ENCODE data around the gene SP3. TPM values are rescaled to one million over a fixed set of nuclear protein-coding genes. Genes with fewer than 3 reads are reported as not detected.

The SP3 gene
- total and polyA plus RNA-seq, 4 donors = 14.5 to 183 (median 55.2) TPM

DNA sequence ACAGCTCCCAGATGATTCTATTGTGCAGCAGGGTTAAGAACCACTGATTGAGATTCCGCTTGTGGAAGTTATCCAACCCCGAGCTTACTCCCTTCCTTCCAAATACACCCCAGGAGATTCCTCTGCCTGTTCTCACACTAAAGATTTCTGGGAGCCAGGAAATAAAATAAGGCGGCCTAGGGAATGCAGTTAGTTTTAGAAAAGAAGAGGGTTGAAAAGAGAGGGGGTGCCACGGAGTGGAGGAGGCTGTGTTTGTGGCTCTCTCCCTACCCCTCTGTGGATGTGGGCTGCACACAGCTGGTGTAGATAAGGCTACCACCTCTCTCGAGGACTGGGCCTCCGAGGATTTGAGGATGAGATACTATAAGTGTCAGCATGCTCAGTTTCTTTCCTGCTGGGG, 25.1 kb upstream of the SP3 start:
- peak overlapping the region in 1 of 2 donors; percentile 15 for H3K9ac ChIP-seq (ENCODE audit: insufficient read depth in 1 of 2, low read length in 2 of 2)
- ATAC-seq (ENCODE audit: insufficient read depth, low FRiP score) (no peak), DNase-seq (peak; percentile 42 to 70 (median 57))
- H3K36me3 ChIP-seq (ENCODE audit: control insufficient read depth in 4 of 4, insufficient read depth in 4 of 4, low read length in 4 of 4) = no peaks in the 10 kb centered on the region
- 69 to 80% methylated on average over 6 of the region's 6 CpGs for WGBS, 2 donors
- no peak for TF ChIP-seq CTCF (IDR thresholded peaks at IDR 0.05; ENCODE audit: control extremely low read depth, extremely low read depth)
- no peaks in the 10 kb centered on the region for H3K9me3 ChIP-seq (ENCODE audit: control insufficient read depth in 4 of 4, insufficient read depth in 3 of 4, low read length in 3 of 4)
- H3K4me1 ChIP-seq (ENCODE audit: control insufficient read depth in 5 of 5, insufficient read depth in 5 of 5, low read length in 5 of 5) = peaks cover 7 to 74% (median 23%) of the 10 kb centered on the region in 5 donors
- no peaks in the 10 kb centered on the region for H3K27me3 ChIP-seq (ENCODE audit: control insufficient read depth in 3 of 3, insufficient read depth in 3 of 3, low read length in 2 of 3)
- peak overlapping the region; percentile 24 to 56 for H3K27ac ChIP-seq (ENCODE audit: low read depth in 1 of 2, low read length in 1 of 2)
- no peak overlapping the region for H3K4me3 ChIP-seq

DNA sequence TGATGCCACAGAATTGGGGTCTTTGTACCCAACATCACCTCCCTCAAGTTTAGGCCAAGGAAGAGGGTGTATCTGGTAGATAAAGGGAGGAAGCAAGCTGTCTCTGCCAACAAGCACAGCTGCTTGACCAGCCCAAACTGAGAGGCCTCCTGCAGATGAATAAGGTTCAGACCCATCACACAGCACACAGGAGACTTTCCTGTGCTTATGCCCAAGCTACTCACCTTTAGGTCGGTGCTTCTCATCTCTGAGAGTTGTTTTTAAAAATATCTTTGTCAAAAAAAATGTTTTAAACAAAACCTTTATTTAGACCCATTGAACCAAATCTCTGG, 24.7 kb upstream of the SP3 start:
- Histone ChIP-seq H3K4me1 (ENCODE audit: control insufficient read depth in 5 of 5, insufficient read depth in 5 of 5, low read length in 5 of 5) (peaks cover 7 to 78% (median 27%) of the 10 kb centered on the region in 5 donors), H3K9me3 (ENCODE audit: control insufficient read depth in 4 of 4, insufficient read depth in 3 of 4, low read length in 3 of 4) (no peaks in the 10 kb centered on the region), H3K27me3 (ENCODE audit: control insufficient read depth in 3 of 3, insufficient read depth in 3 of 3, low read length in 2 of 3) (no peaks in the 10 kb centered on the region), H3K4me3 (no peak overlapping the region), H3K9ac (ENCODE audit: insufficient read depth in 1 of 2, low read length in 2 of 2) (peak overlapping the region in 1 of 2 donors; percentile 15), H3K27ac (ENCODE audit: low read depth in 1 of 2, low read length in 1 of 2) (peak overlapping the region in 1 of 2 donors; percentile 52), H3K36me3 (ENCODE audit: control insufficient read depth in 4 of 4, insufficient read depth in 4 of 4, low read length in 4 of 4) (no peaks in the 10 kb centered on the region)
- 50 to 85% methylated on average over 1 of the region's 1 CpG for WGBS, 2 donors
- DNase-seq (no peak), ATAC-seq (ENCODE audit: insufficient read depth, low FRiP score) (no peak)
- TF ChIP-seq CTCF (IDR thresholded peaks at IDR 0.05; ENCODE audit: control extremely low read depth, extremely low read depth) = no peak

- Histone ChIP-seq H3K27ac (ENCODE audit: low read depth in 1 of 2, low read length in 1 of 2) (peak overlapping the region in 1 of 2 donors; percentile 52), H3K4me3 (no peak overlapping the region), H3K4me1 (ENCODE audit: control insufficient read depth in 5 of 5, insufficient read depth in 5 of 5, low read length in 5 of 5) (peaks cover 7 to 81% (median 29%) of the 10 kb centered on the region in 5 donors), H3K9me3 (ENCODE audit: control insufficient read depth in 4 of 4, insufficient read depth in 3 of 4, low read length in 3 of 4) (no peaks in the 10 kb centered on the region), H3K9ac (ENCODE audit: insufficient read depth in 1 of 2, low read length in 2 of 2) (no peak overlapping the region), H3K36me3 (ENCODE audit: control insufficient read depth in 4 of 4, insufficient read depth in 4 of 4, low read length in 4 of 4) (no peaks in the 10 kb centered on the region), H3K27me3 (ENCODE audit: control insufficient read depth in 3 of 3, insufficient read depth in 3 of 3, low read length in 2 of 3) (no peaks in the 10 kb centered on the region)
- no peak for TF ChIP-seq CTCF (IDR thresholded peaks at IDR 0.05; ENCODE audit: control extremely low read depth, extremely low read depth)
- DNase-seq (no peak), ATAC-seq (ENCODE audit: insufficient read depth, low FRiP score) (no peak)
- WGBS, 2 donors = 55 to 83% methylated on average over 7 of the region's 7 CpGs
Observed at GRCh38 chr2:173989160-173989883, 24.1 kb upstream of the SP3 start.
